Suprapubic skin (tissue), 4 donors: ENCODE data around the gene CD2AP.

ENCODE experiments used
- CTCF ChIP-seq, 2 donors: fragments of 200-600 bp in 1 of 2; fragments of 450-650 bp in 1 of 2; sonication (generic) in 1 of 2; IDR thresholded peaks; one replicate each; pipeline ENCODE4 v1.5.1; 2016 to 2019; ENCODE audit warnings: antibody characterized with exemption in 2 of 2, mild to moderate bottlenecking in 1 of 2, moderate library complexity in 1 of 2
- EP300 ChIP-seq: sonication (generic); formaldehyde crosslinking; IDR thresholded peaks from one replicate; pipeline ENCODE4 v1.6.1; 2017; ENCODE audit warnings: antibody characterized with exemption
- POLR2A ChIP-seq, 2 donors: fragments of 450-650 bp; IDR thresholded peaks; one replicate each; pipeline ENCODE4 v1.6.1; 2017; ENCODE audit warnings: antibody characterized with exemption in 2 of 2, mild to moderate bottlenecking in 2 of 2, moderate library complexity in 2 of 2
- POLR2AphosphoS5 ChIP-seq, 3 donors: sonication (generic); formaldehyde crosslinking; IDR thresholded peaks; one replicate each; pipeline ENCODE4 v1.6.1; 2017; ENCODE audit warnings: antibody characterized with exemption in 3 of 3

- TF ChIP-seq POLR2A (IDR thresholded peaks at IDR 0.05) = no peak
- no peak for TF ChIP-seq CTCF (IDR thresholded peaks at IDR 0.05)
- no peak for TF ChIP-seq EP300
- no peak for TF ChIP-seq POLR2AphosphoS5 (IDR thresholded peaks at IDR 0.05)
These were observed 22.7 kb upstream of the CD2AP start for GRCh38 chr6:47454713-47455396.
